GM18517 (cell line): Measurements from ENCODE around the gene CLN6.
"Not testable (repeated sequence)": the region's sequence is repeated elsewhere in the genome, so short reads cannot be mapped to it uniquely, and the experiment has no call there.

Source experiments
- ATAC-seq: cut with Tn5 transposase; IDR thresholded peaks from one replicate; pipeline ENCODE4 v1.9.1; 2021; ENCODE audit warnings: mild to moderate bottlenecking, moderate library complexity; ENCODE audit not compliant: unreplicated experiment

Gene CLN6

DNA sequence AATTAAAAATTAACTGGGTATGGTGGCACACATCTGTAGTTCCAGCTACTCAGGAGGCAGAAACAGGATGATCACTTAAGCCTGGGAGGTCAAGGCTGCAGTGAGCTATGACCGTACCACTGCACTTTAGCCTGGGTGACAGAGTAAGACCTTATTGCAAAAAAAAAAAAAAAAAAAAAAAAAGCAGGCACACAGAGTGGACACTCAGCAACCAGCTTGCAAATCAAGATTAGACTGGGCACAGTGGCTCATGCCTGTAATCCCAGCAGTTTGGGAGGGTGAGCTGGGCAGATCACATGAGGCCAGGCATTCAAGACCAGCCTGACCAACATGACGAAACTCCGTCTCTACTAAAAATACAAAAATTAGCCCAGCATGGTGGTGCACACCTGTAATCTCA, 5.4 kb downstream of the CLN6 start:
- no peak for ATAC-seq

DNA sequence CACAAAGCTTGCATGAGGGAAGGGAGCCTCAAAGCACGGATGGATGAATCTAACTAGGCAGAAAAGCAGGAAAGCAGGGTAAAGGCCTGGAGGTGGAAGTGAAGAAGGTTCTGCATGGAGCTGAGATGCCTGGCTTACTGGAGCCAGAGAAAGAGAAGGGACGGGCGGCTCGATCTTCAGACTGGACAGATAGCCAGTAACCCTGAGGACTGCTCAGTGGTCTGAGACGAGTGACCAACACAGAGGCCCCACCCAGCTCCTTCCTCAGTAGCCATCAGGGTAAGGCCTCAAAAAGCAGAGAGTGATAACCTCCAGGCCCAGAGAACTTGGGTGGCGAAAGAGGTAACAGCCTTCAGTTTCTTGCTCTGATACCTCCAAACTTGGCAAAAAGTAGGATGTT, 6.4 kb downstream of the CLN6 start:
- no peak for ATAC-seq

DNA sequence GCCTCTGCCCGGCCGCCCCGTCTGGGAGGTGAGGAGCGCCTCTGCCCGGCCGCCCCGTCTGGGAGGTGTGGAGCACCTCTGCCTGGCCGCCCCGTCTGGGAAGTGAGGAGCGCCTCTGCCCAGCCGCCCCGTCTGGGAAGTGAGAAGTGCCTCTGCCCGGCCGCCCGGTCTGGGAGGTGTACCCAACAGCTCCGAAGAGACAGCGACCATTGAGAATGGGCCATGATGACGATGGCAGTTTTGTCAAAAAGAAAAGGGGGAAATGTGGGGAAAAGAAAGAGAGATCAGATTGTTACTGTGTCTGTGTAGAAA, 7.1 kb downstream of the CLN6 start:
- ATAC-seq: not testable (repeated sequence)

DNA sequence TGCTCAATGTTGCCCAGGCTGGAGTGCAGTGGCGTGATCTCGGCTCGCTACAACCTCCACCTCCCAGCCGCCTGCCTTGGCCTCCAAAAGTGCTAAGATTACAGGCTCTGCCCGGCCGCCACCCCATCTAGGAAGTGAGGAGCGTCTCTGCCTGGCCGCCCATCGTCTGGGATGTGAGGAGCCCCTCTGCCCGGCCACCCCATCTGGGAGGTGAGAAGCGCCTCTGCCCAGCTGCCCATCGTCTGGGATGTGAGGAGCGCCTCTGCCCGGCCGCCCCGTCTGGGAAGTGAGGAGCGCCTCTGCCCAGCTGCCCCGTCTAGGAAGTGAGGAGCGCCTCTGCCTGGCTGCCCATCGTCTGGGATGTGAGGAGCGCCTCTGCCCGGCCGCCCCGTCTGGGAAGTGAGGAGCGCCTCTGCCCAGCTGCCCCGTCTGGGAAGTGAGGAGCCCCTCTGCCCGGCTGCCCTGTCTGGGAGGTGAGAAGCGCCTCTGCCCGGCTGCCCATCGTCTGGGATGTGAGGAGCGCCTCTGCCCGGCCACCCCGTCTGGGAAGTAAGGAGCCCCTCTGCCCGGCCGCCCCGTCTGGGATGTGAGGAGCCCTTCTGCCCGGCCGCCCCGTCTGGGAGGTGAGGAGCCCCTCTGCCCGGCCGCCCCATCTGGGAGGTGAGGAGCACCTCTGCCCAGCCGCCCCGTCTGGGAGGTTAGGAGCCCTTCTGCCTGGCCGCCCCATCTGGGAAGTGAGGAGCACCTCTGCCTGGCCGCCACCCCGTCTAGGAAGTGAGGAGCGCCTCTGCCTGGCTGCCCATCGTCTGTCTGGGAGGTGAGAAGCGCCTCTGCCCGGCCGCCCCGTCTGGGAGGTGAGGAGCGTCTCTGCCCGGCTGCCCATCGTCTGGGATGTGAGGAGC, 7.7 kb downstream of the CLN6 start:
- not testable (repeated sequence) for ATAC-seq

DNA sequence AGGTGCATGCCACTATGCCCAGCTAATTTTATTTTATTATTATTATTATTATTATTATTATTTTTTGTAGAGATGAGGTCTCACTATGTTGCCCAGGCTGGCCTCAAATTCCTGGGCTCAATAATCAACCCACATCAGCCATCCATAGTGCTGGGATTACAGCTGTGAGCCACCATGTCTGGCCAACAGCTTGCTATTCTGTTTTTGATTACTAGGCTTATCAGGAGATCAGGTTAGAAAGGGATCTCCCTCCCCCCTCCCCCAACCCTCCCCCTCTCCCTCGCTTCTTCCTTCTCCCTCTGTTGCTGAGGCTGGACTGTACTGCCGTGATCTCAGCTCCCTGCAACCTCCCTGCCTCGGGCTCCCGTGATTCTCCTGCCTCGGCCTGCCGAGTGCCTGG, 8.6 kb downstream of the CLN6 start:
- no peak for ATAC-seq

DNA sequence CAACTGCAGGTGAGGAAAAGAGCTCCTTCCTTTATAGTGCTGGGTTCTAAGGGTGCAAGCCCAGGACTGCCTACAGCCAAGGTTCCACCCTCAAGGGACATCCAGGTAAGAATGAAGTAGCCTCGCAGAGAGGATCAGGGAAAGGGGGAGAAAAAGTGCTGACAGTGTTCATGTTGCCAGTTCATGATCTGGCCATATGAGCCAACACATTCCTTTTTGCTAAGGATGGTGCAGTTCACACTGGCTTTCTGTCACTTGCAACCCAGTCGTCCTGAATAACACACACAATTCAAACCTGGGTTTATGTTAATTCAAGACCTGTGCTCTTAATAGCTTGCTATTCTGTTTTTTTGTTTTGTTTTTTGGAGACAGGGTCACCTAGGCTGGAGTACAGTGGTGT, 9.0 kb downstream of the CLN6 start:
- no peak for ATAC-seq

DNA sequence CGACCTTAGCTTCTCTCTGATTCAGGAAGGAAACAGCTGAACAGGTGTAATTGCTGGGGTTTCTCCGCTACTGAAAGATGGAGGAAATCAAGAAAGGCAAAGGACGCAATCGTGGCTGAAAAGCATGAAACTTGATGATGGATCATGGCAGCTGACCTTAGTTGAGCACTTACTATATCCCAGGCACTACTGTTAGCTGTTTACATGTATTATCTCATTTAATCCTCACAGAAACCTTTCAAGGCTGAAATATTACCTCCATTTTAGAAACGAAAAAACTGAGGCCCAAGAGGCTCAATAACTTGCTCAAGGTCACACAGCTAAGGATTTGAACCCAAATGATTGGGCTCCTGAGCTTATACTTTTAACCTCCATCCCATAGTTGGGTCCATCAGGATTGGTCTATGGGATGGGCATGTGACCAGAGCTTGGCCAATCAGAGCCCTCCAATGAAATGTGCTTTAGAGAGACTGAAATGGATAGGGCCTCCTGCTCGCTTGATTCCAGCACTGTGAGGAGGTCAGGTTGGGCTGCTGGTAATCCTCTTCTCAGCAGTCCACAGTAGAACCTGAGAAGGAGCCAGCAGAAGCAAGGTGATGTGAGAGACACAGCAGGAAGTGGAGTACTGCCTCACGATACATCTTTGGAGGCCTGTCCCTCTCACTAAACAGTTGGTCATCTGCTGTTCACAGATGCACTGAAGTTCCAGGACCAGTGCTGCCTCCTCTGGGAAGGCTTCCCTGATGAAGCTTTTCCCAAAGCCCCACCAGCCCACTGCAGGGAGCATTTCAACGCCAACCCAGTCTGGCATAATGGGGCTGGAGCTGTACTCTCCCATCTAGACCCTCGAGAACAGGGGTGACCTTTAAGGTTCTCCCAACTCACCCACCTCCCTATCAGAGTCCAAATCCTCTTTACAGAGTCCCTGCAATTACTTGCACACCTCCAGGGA, 10.4 kb downstream of the CLN6 start:
- no peak for ATAC-seq

DNA sequence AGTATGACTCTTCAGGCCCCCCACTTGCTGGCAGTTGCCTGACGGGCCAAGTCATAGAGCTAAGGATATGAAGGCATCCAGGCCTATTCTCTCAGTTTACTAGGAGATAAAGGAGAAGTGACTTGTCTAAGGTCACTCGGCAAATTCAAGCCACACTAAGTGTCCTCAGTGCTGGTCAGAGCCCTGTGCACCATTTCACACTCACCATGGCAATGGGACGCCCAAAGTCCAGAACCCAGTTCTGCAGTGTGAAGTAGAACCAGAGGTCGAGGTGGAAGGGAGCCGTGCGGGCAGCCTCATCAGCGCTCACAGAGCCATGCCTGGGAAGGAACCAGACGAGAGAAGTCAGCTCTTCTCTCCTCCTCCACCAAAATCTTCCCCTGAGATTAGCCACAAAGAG, 11.2 kb downstream of the CLN6 start:
- no peak for ATAC-seq

DNA sequence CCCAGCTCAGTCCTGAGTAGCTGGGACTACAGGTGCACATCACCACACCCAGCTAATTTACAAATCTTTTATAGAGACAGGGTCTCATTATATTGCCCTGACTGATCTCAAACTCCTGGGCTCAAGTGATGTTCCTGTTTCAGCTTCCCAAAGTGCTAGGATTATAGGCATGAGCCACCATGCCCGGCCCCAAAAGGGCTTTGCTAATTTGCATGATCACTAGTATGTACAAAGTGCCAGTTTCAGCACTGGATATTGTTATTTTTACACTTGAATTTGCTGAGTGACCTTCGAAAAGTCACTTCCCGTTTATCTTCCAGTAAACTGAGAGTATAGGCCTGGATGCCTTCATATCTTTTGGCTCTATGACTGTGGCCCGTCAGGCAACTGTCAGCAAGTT, 12.2 kb downstream of the CLN6 start:
- no peak for ATAC-seq

DNA sequence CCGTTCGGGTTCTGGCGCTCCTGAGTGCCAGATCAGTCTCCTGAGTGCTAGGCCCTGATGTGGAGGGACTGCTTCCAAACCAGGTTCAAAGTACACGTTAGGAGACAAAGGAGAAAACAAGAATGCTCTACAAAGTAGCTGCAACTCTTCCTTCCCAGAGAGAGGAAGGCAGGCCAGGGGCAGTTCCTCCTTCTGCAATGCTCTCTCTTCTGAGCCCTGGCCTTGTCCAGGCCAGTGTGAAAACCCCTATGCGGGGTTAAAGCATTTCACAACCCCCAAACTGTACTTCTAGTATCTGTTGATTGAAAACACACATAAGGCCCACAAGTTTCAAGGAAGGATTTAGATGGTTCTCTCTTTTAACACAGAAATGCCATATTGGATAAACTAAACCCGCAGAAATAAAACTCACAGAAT, 14.7 kb downstream of the CLN6 start:
- no peak for ATAC-seq

DNA sequence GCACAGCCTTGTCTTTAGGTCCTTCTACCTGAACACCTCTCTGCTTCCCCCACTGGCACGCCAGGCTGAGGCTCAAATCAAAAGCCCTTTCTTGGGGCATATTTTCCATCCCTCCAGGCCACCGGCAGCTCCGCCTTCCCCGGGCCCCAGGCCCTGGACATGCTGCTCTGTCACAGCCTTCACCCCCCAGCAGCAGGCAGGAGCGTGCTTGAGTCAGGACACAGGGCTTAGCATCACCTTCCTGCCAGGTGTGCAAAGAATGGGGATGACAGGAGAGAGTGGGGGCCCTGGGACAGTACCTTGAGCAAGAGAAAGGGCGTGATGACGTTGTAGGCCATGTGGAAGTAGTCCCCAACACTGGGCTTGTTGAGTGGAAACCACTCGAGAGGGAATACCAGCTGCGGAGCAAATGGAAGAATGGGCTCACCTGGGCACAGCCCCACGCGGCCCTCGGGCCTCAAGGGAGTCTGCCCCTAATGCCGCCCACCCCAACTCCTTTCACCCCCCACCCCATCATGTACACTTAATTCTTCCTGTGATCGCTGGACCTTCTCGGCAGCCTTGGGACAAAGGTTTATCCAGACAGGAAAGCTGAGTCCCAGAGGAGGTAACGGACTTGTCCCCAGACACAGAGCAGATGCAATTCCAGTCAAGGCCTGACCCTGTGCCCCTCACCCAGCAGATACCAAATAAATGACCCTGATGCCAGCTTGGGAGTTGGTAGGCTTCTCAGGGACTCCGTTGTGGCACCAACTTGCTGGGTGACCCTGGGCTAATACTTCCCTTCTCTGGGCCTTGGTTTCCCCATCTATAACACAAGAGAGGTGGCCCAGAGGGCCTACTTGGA, 15.3 kb downstream of the CLN6 start:
- no peak for ATAC-seq

DNA sequence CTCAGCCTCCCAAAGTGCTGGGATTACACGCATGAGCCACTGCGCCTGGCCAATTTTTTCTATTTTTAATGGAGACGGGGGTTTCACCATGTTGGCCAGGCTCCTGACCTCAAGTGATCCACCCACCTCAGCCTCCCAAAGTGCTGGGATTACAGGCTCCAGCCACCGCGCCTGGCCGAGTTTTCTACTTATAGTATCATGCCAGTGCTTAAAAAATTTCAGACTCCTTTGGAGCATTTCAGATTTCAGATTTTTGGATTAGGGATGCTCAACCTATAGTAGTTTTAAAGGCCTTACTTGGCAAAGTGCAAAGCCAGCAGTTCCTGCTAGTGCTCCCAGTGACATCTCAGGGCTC, 16.1 kb downstream of the CLN6 start:
- ATAC-seq: not testable (repeated sequence)

DNA sequence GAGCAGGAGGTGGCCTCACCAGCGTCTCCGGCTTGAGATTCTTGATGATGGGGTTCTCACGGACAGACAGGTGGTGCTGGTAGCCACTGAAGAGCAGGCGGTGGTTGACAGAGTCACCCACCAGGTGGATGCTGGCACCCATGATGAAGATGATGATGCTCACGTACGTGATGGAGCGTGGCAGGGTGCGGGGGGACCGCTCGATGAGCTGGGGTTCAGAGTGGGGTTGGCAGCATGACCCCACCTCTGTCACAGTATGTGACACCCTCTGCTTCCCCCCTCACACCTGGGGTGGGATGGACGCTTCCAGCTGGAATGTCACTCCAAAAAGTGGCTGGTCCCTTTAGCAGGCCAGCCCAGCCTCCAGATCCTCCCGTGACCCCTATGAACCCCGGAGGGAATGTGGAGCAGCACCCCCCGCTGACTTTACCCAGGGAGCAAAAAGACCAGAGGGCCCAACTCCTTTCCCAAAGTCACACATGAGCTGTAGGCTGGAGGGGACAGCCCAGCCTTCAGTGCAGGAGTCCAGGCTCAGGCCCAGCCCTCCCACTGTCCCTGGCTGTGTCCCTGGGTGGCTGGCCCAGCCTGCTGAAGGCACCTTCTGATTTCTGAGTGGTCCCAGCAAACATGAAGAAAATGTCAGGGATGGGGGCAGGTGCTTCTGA, 17.7 kb downstream of the CLN6 start:
- ATAC-seq: no peak

DNA sequence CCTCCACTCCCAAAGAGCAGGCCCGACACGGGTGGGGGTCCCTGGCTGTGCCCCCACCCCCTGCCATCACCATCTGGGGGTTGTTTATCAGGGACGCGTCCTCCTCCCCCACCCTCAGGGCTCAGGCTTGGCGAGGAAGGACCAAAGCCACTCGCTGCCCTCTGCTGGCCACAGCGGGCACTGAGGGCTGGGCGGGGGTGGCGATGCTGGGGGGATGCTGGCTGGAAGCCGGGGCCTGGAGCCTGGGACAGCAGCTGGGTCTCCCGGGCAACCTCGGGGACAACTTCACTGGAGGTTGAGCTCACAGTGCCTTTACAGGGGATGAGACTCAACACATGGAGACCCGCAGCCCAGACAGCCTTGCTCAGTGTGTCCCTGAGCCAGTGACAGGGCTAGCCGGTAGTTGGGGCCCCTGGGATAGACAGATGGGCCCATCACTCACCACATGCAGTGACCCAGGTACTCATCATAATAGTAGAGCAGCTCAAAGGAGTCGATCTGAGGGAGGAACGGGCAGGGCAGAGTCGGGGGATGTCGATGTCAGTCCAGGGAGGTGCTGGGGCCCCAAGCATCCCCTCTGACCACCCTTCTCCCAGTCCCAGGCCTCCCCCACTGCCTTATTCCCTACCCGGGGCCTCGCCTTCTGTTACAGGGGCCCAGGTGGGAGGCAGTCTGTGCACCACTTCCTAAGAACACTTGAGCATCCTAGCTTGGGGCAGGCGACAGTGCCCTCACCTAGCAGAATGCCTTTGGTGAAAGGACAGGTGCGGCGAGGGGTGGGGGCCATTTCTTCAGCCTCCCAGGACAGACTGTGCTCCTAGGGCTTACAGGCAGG, 18.5 kb downstream of the CLN6 start:
- ATAC-seq: no peak

DNA sequence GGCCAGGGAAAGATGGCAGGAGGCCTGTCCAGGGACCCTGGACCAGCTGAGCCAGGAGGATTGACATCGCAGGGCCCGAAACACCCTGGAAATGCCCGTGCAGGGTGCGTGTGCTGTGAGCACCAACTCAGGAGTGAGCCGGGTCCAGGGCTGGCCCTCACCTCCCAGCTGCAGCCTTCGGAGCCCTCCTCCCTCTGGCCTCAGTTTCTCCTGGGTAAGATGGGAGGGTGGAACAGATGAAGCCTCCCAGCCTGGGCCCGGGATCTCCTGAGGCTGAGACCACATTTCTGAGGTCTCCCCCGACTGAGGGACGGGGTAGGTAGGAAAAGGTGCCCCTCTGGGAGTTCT, 19.1 kb downstream of the CLN6 start:
- no peak for ATAC-seq

DNA sequence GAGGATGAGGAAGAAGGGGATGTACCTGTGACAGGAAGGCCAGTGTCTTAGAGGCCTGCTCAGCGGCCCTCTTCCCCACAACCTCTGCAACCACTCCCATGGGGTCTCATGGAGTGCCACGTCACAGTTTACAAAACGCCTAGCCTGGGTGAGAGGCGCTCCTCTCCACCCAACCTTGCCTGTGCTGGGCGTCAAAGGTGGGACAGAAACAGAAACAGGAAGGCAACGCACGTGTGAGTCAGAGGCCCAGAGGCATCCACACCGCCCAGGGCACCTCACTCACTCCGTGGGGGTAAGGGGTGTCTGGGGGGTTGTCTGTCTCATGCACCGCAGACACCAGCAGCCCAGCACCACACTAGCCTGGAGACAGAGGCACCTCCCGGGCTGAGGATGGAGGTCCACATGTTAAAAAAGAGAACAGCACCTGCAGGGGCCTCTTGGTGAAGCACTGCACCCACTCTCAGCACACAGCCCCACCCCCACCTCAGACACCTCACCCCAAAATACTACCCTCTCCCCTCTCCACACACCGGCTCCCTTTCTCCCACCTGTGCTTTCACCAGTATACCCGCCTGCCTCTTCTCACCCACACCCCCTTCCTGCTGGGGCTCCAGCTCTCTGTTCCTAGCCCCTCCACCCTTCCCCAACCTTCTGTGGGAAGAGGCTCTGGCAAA, 19.7 kb downstream of the CLN6 start:
- no peak for ATAC-seq

DNA sequence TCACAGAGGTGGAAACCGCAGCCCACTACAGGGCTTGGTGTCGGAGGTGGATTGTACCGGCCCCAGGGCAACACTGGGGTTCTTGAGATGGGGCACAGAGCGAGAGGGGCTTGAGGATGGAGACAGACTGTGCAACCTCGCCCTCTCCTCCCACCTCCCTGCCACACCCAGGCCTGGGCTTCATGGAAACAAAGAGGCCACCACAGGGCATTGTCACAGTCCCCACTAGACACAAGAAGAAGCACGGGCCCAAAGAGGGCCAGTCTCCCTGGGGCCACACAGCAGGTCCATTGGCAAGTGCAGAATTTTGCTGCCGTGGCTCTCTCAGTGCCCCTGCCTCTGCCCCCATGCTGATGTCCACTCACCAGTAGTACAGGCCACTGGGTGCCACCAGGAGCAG, 20.3 kb downstream of the CLN6 start:
- no peak for ATAC-seq

DNA sequence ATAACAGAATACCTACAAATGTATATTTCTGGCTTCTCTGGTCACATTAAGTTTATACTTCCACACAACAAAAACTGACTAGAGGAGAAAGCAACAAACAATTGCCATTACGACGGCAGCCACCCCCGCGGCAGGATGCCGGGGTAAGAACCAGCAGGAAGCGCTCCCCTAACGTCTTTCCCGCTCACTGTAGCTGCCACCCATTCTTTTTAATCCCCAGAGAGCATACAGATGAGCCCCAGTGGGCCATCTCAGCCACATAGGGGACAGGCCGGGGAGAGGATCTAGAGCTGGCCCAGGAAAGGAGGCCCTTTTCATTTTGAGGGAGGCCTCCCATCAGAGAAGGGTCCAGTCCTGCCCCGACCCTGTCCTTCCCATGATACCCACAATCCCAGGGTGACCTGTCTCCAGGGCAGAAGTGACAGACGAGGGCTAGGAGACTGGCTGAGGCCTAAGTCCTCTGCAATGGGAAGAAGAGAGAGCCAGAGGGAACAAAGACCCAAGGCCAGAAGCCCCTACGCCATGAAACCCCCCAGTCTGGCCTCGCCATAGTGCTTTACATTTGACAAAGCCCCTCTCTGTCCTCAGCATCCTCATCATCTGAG, 20.8 kb downstream of the CLN6 start:
- ATAC-seq: no peak

DNA sequence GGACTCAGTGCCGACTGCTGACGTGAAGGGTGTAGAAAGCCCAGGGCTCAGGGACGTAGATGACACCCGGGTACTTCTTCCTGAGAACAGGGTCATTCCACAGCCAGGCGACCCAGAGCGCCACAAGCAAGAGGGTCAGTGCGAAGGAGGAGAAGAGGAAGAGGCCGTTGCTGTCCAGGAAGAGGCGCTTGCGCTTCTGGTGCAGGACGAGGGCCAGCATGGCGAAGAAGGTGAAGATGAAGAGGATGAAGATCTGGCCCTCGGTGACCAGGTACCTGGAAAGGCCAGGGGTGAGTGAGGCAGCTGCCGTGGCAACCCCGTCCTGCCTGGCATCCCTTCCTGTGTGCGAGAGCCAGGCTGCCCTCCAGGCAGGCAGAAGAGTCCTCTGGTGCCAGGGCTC, 21.4 kb downstream of the CLN6 start:
- ATAC-seq: no peak
